ENCODE data around the gene NXPE3.
"Not testable (repeated sequence)": the region's sequence is repeated elsewhere in the genome, so short reads cannot be mapped to it uniquely, and the experiment has no call there.

Gene NXPE3

GRCh38 chr3:101779047-101779821 lies at the start of gene NXPE3:
TSS of gene NXPE3 (plus strand) at chr3:101779211. CDS start at chr3:101785597, 6,386 bp downstream.
- DNase-seq (ENCODE audit: low spot score): peak; percentile 85

GRCh38 chr3:101729586-101729985 lies 49.4 kb upstream of the NXPE3 start:
- no peak for DNase-seq (ENCODE audit: low spot score)

- no peak for DNase-seq (ENCODE audit: low spot score)
Observed at GRCh38 chr3:101730839-101731238, 48.2 kb upstream of the NXPE3 start.

GRCh38 chr3:101732240-101732641 lies 46.8 kb upstream of the NXPE3 start:
- no peak for DNase-seq (ENCODE audit: low spot score)

- DNase-seq (ENCODE audit: low spot score): no peak
Observed at GRCh38 chr3:101735833-101736232, 43.2 kb upstream of the NXPE3 start.

GRCh38 chr3:101741914-101742313 lies 37.1 kb upstream of the NXPE3 start:
- DNase-seq (ENCODE audit: low spot score): not testable (repeated sequence)

GRCh38 chr3:101744811-101745210 lies 34.2 kb upstream of the NXPE3 start:
- DNase-seq (ENCODE audit: low spot score): no peak

- DNase-seq (ENCODE audit: low spot score): not testable (repeated sequence)
Observed at GRCh38 chr3:101745934-101746333, 33.1 kb upstream of the NXPE3 start.

GRCh38 chr3:101753386-101754113 lies 25.5 kb upstream of the NXPE3 start:
- DNase-seq (ENCODE audit: low spot score): peak; percentile 6

- DNase-seq (ENCODE audit: low spot score): no peak
Observed at GRCh38 chr3:101758224-101758623, 20.8 kb upstream of the NXPE3 start.

- no peak for DNase-seq (ENCODE audit: low spot score)
Observed at GRCh38 chr3:101762041-101762646, 16.9 kb upstream of the NXPE3 start.

- DNase-seq (ENCODE audit: low spot score): not testable (repeated sequence)
Observed at GRCh38 chr3:101777745-101778281, 1.2 kb upstream of the NXPE3 start.

- no peak for DNase-seq (ENCODE audit: low spot score)
Observed at GRCh38 chr3:101778385-101779046, 495 bp upstream of the NXPE3 start.

GRCh38 chr3:101779822-101780381 lies 891 bp downstream of the NXPE3 start:
- no peak for DNase-seq (ENCODE audit: low spot score)

GRCh38 chr3:101780661-101781060 lies 1.6 kb downstream of the NXPE3 start:
- no peak for DNase-seq (ENCODE audit: low spot score)

- DNase-seq (ENCODE audit: low spot score): no peak
Observed at GRCh38 chr3:101781166-101781565, 2.2 kb downstream of the NXPE3 start.

- no peak for DNase-seq (ENCODE audit: low spot score)
Observed at GRCh38 chr3:101784855-101785613, 6.0 kb downstream of the NXPE3 start.

- DNase-seq (ENCODE audit: low spot score): no peak
Observed at GRCh38 chr3:101791778-101792177, 12.8 kb downstream of the NXPE3 start.

- DNase-seq (ENCODE audit: low spot score): no peak
Observed at GRCh38 chr3:101796077-101796680, 17.2 kb downstream of the NXPE3 start.

GRCh38 chr3:101801174-101801573 lies 22.2 kb downstream of the NXPE3 start:
- DNase-seq (ENCODE audit: low spot score): no peak

GRCh38 chr3:101802179-101802578 lies 23.2 kb downstream of the NXPE3 start:
- DNase-seq (ENCODE audit: low spot score): no peak
